Esophagus squamous epithelium (tissue), 4 donors: ENCODE data around the gene SMIM12.

Experiments
- POLR2A ChIP-seq, 4 donors: fragments of 450-650 bp; IDR thresholded peaks; one replicate each; pipeline ENCODE4 v1.6.1; 2017; ENCODE audit warnings: antibody characterized with exemption in 4 of 4, mild to moderate bottlenecking in 4 of 4, moderate library complexity in 3 of 4
- TF ChIP-seq, protein P1 (sequence below), 6 experiments: fragments of 450-650 bp in 4 of 6; fragments of 200-600 bp in 2 of 6; sonication (generic) in 2 of 6; IDR thresholded peaks; one replicate each; pipeline ENCODE4 v1.5.1; 2016 to 2019; ENCODE audit warnings: antibody characterized with exemption in 6 of 6, mild to moderate bottlenecking in 4 of 6, moderate library complexity in 4 of 6

DNA sequence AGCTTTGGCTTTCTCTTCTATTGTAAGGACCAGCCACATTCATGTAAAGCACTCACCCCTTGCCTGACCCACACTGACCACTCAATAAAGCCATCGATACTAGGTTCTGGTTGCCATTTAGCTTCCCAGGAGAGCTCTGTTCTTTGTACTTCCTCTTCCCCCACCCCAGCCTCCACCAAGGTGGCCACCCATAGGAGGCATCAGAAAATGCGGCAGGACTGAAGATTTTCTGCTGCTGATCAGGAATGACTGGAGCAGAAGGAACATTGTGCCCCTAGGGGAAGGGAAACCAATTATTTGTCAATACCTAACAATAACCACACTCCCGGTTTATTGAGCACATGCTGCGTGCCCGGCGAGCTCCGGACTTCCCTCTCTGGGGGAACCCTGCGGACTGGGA, 5.2 kb upstream of the SMIM12 start:
- TF ChIP-seq, protein P1, sequence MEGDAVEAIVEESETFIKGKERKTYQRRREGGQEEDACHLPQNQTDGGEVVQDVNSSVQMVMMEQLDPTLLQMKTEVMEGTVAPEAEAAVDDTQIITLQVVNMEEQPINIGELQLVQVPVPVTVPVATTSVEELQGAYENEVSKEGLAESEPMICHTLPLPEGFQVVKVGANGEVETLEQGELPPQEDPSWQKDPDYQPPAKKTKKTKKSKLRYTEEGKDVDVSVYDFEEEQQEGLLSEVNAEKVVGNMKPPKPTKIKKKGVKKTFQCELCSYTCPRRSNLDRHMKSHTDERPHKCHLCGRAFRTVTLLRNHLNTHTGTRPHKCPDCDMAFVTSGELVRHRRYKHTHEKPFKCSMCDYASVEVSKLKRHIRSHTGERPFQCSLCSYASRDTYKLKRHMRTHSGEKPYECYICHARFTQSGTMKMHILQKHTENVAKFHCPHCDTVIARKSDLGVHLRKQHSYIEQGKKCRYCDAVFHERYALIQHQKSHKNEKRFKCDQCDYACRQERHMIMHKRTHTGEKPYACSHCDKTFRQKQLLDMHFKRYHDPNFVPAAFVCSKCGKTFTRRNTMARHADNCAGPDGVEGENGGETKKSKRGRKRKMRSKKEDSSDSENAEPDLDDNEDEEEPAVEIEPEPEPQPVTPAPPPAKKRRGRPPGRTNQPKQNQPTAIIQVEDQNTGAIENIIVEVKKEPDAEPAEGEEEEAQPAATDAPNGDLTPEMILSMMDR (IDR thresholded peaks at IDR 0.05) = no peak
- TF ChIP-seq POLR2A (IDR thresholded peaks at IDR 0.05) = no peak
